GM19043 (cell line): ENCODE data around the gene LRRN4CL.
"Not testable (repeated sequence)": the region's sequence is repeated elsewhere in the genome, so short reads cannot be mapped to it uniquely, and the experiment has no call there.

ENCODE experiments used
- ATAC-seq: cut with Tn5 transposase; IDR thresholded peaks from one replicate; pipeline ENCODE4 v1.9.1; 2021; ENCODE audit warnings: low read depth; ENCODE audit not compliant: unreplicated experiment

Gene LRRN4CL

DNA sequence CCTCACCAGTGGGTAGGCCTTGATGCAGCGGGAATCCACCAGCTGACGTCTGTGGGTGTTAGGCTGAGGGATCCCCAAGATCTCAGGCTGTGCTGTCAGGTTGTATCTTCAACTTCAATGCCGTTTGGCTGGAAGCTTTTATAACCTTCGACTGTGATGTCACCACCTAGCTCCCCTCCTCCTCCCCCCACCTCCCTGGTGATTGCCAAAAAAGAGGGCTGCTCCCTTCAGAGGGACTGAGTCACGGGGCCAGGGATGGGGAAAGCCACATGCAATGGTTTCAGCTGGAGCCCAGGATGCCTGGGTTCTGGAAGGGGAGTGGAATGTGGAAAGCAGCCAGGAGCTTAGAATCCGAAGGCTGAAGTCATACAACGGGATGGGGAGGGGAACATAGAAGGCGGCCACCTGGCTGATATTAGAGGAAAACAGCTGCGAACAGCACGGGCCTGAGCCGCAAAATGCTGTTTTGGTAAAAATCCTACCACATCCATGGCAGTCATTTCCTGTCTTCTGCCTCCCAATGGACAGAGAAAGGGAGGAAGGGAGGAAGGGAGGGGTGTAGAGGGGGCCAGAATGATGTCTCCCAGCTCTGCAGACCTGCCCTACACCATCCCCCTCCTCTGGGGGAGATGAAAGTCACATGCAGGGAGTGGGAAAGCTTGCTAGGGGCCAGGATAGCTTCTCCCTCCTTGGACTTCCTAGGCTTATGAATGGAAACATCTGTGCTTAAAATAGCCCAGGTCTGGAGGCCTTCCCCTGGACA is at the start of gene LRRN4CL:
TSS of gene LRRN4CL (minus strand) at position 110 of the 763 bp plus-strand sequence. CDS start 1,022 bp downstream, outside the sequence.
- no peak for ATAC-seq

DNA sequence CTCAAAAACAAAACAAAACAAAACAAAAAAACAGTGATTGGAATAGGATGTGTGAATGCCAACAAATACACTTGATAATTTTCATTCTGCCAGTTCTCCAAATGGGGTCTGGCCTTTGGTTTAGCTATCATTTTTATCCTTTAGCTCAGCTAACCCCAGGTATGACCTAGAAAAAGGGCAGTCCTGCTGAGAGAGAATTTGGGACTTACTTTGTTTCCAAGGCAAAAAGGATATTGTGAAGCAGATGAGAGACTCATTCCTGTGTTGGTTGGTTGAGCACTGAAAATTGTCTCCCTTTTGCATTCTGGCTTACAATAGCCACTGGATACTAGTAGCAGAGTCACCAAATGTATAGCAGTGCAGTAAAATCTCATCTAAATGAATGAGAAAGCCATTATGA is 47.9 kb upstream of the LRRN4CL start:
- no peak for ATAC-seq

- no peak for ATAC-seq
Observed at GRCh38 chr11:62732830-62733229, 43.5 kb upstream of the LRRN4CL start.

GRCh38 chr11:62730076-62730475 is 40.7 kb upstream of the LRRN4CL start:
- not testable (repeated sequence) for ATAC-seq

- peak; percentile 27 for ATAC-seq
Observed at GRCh38 chr11:62728171-62728988, 39.0 kb upstream of the LRRN4CL start, which contains the start of gene TTC9C. TSS of gene TTC9C (plus strand) at chr11:62728486. CDS start at chr11:62728849, 363 bp downstream.

DNA sequence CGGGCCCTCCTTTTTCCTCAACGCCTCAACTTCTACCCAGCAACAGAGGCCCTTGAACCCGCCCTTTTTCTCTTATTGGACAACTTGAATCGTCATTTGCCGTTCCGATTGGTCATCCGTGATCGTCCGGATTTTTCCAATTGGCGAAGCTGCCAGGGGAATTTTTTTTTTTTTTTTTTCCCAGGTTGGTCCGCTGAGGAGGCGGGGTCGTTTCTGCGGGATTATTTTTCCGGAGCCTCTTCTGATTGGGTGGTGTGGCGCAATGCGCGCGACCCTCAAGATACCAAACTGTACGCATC is 38.5 kb upstream of the LRRN4CL start:
- ATAC-seq: peak; percentile 40

- peak; percentile 64 for ATAC-seq
Observed at GRCh38 chr11:62727165-62727871, 38.0 kb upstream of the LRRN4CL start, which contains the start of gene HNRNPUL2. TSS of gene HNRNPUL2 (minus strand) at chr11:62727457. CDS start at chr11:62727156, 301 bp downstream.

DNA sequence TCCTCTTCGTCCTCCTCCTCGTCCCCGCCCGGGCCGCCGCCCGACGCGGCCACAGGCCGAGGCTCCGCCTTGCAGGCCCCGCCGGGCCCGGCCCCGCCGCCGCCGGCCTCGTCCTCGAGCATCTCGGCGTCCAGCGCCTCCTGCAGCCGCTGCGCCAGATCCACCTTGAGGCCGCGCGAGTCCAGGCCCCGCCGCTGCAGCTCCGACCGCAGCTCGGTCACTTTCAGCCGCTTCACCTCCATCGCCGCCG is 37.5 kb upstream of the LRRN4CL start:
- no peak for ATAC-seq

DNA sequence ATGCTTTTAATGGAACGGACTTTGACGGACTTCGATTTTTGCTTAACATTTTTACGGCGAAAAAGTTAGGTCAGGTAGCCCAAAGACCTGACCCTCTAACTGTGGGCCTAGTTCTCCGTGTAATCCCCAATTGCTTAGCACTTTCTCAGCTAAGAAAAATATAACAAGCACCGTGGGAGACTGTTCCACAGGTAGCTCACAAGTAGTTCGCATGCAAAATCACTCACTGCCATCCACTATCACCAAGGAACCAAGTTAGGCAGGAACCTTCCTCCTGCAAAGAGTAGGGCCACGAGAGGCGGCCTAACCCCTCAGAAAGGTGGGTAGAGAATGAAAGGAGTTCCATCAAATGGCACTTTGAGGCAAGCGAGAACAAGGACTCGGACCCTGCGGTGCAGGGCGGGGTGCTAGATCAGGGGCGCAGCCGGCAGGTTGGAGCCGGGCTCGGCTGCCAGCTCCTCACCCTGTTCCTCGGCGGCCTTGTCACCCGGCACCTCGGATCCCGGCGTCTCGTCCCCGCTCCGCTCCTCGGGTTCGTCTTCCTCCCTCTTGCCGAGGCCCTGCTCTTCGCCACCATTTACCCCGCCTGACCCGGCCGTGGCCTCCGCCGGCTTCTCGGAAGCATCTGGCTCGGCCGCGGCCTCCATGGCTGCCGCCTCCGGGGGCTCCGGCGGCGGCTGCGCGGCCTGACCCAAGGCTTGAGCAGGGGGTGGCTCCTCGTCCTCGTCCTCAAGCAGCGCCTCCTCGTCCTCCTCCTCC is 37.0 kb upstream of the LRRN4CL start:
- ATAC-seq: no peak

- ATAC-seq: no peak
Observed at GRCh38 chr11:62725646-62726045, 36.3 kb upstream of the LRRN4CL start.

- ATAC-seq: no peak
Observed at GRCh38 chr11:62724171-62724570, 34.8 kb upstream of the LRRN4CL start.

DNA sequence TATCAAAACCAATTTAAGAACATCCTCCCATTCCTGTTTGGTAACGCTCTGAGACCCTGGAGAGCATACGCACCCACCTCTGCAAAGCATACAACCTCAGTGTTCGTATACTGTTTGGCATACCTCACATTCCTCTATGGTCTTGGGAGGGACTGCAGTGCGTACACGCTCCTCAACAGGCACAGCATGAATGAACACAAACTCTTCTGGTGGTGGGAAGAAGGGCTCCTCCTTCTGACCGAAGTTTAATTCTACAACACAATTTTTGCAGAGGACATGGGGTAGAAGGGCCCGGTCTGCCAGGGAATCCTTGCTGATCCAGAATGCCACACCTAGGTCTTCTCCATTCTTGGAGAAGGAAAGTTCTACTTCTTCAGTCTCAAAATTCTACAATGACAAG is 32.7 kb upstream of the LRRN4CL start:
- no peak for ATAC-seq

DNA sequence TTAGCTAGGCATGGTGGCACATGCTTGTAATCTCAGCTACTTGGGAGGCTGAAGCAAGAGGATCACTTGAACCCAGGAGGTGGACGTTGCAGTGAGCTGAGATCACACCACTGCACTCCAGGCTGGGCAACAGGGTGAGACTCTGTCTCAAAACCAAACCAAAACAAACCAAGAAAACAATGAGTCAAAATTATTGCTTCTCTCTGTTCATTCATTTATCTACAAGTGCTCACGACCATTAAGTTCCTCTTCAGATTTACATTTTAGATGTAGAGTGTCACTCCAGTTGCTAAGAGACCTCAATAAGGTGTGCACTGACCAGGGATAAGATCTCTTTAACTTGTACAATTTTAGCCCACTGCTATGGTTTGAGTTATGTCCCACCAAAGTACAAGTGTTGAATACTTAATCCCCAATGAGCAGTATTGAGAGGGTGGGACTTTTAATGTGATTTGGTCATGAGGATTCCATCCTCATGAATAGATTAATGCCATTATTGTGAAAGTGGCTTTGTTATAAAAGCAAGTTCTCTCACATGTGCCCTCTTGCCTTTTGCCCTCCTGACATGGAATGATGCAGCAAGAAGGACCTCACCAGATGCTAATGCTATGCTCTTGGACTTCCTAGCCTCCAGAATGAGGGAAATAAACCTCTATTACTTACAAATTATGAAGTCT is 30.1 kb upstream of the LRRN4CL start:
- ATAC-seq: no peak

GRCh38 chr11:62716816-62717215 is 27.5 kb upstream of the LRRN4CL start:
- no peak for ATAC-seq

DNA sequence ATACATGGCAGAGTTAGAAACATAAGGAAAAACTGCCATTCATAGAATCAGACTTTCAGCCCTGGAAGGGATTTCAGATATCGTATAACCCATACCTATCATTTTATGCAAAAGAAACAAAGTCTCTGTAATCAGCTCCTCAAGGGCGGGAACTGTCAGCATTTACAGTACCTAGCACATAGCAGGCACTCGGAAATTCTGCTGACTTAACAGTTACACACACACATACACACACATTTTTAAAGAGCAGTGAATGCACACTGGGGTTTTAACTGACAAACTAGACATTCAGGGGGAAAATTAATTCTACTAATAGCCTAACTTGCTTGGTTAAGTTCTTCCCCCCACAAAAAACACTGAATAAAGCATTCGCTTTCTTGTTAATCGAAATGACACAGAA is 26.9 kb upstream of the LRRN4CL start:
- no peak for ATAC-seq

GRCh38 chr11:62715150-62716130 is 26.1 kb upstream of the LRRN4CL start:
- no peak for ATAC-seq

DNA sequence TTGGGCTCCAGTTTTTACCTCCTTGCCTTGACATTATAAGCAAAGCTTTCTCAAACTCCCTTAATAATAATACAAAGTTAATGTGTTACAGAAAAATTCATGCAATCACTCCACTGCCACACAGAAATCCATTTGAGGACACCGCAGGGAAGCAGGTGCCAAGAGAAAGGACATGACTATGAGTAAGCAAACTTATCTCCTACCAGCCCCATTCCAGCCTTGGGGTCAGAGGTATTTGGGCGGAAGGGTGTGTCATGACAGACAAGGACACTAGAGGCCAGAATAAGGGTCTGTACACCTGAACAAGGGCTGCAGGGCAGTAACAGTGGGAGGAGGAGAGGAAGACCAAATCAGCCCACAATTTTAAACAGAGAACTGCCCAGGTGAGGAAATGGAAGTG is 24.0 kb upstream of the LRRN4CL start:
- ATAC-seq: no peak

DNA sequence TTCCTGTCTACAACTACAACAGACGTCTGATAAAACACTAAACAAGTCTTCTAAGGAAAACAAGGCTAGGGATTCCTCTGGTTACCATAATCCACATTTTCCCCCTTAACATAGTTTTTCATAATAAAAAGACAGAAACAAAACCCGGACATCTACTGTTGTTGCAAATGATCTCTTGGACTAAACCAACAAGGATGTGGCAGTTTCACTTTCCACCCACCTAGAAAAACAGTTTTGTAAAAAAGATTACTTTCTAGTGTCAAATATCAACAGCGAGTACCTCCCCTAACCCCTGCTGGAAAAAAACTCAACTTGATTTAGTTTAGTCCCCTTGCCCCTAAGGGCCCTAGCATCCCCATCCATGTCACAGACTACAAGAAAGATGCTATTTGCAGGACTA is 23.5 kb upstream of the LRRN4CL start:
- ATAC-seq: no peak

- ATAC-seq: no peak
Observed at GRCh38 chr11:62712276-62712812, 23.0 kb upstream of the LRRN4CL start.
